IMR-90 (cell line): ENCODE results near the gene AQP12B. TPM values are rescaled to one million over a fixed set of nuclear protein-coding genes. Genes with fewer than 3 reads are reported as not detected.

ENCODE experiments used
- ATAC-seq: fragments of 200-7000 bp; cut with Tn5 transposase; 2 replicates; pipeline ENCODE4 v1.9.1; 2020; ENCODE audit warnings: low read depth, mild to moderate bottlenecking, moderate library complexity
- BruUV-seq: library from RNA; stranded (reverse); fragments of 400-500 nt; replicated peaks from 2 replicates; lab custom pipeline; 2021; lab: Mats Ljungman, UMichigan
- CTCF ChIA-PET: fragments of 300-600 bp; formaldehyde crosslinking; extraction: SDS; loops from one replicate; lab custom pipeline; 2021; ENCODE audit warnings: antibody characterized with exemption; lab: Yijun Ruan, JAX
- POLR2A ChIA-PET: fragments of 300-600 bp; sonication (Branson Sonifier 250); formaldehyde crosslinking; loops from one replicate; lab custom pipeline; 2022; ENCODE audit warnings: antibody characterized with exemption; ENCODE audit not compliant: unreplicated experiment; lab: Charles Lee
- DNase-seq: peaks from one replicate; pipeline ENCODE4 v3.0.0; 2013
- H2AFZ ChIP-seq: replicated peaks from 2 replicates; pipeline ENCODE3; 2013; ENCODE audit warnings: low read length, mild to moderate bottlenecking; ENCODE audit not compliant: poor library complexity
- H2AK5ac ChIP-seq: 2 replicates; pipeline ENCODE4 v1.6.1; 2013; ENCODE audit warnings: low read depth, low read length, inconsistent platforms
- H2AK9ac ChIP-seq: replicated peaks from 2 replicates; pipeline ENCODE3; 2013; ENCODE audit warnings: mild to moderate bottlenecking, low read depth, low read length, moderate library complexity; ENCODE audit not compliant: poor library complexity
- H2BK120ac ChIP-seq: 2 replicates; pipeline ENCODE4 v1.6.1; 2013; ENCODE audit warnings: low read depth, low read length, inconsistent platforms
- H2BK15ac ChIP-seq: 3 replicates; pipeline ENCODE4 v1.6.1; 2013; ENCODE audit warnings: low read depth, low read length, inconsistent platforms
- H2BK20ac ChIP-seq: 2 replicates; pipeline ENCODE4 v1.6.1; 2013; ENCODE audit warnings: low read depth, mild to moderate bottlenecking, inconsistent platforms, low read length, moderate library complexity
- H2BK5ac ChIP-seq: 2 replicates; pipeline ENCODE4 v1.6.1; 2013; ENCODE audit warnings: mild to moderate bottlenecking, low read depth, low read length, inconsistent platforms; ENCODE audit not compliant: poor library complexity, severe bottlenecking
- H3K14ac ChIP-seq: replicated peaks from 2 replicates; pipeline ENCODE4 v1.6.1; 2013; ENCODE audit warnings: low read depth, low read length, inconsistent platforms
- H3K18ac ChIP-seq: 2 replicates; pipeline ENCODE4 v1.6.1; 2013; ENCODE audit warnings: low read depth, low read length, control low read depth
- H3K23ac ChIP-seq: 2 replicates; pipeline ENCODE4 v1.6.1; 2013; ENCODE audit warnings: low read depth, low read length, inconsistent platforms
- H3K27ac ChIP-seq: 2 replicates; pipeline ENCODE4 v1.5.1; 2013; ENCODE audit warnings: mild to moderate bottlenecking, control low read depth, low read length; ENCODE audit not compliant: insufficient read depth
- H3K27me3 ChIP-seq: 2 replicates; pipeline ENCODE4 v1.6.1; 2013; ENCODE audit warnings: low read length; ENCODE audit not compliant: control insufficient read depth, insufficient read depth
- H3K36me3 ChIP-seq: 2 replicates; pipeline ENCODE4 v1.6.1; 2013; ENCODE audit warnings: low read length, mixed read lengths; ENCODE audit not compliant: control insufficient read depth, insufficient read depth
- H3K4ac ChIP-seq: 2 replicates; pipeline ENCODE4 v1.6.1; 2013; ENCODE audit warnings: low read depth, low read length, inconsistent platforms
- H3K4me1 ChIP-seq: 2 replicates; pipeline ENCODE4 v1.6.1; 2013; ENCODE audit warnings: low read length, mixed read lengths; ENCODE audit not compliant: control insufficient read depth, insufficient read depth
- H3K4me2 ChIP-seq: 2 replicates; pipeline ENCODE4 v1.6.1; 2013; ENCODE audit warnings: low read depth, mild to moderate bottlenecking, control low read depth, low read length, moderate library complexity
- H3K4me3 ChIP-seq: 2 replicates; pipeline ENCODE4 v1.5.1; 2013; ENCODE audit warnings: low read depth, mild to moderate bottlenecking, control low read depth, low read length, moderate library complexity; ENCODE audit not compliant: insufficient read depth
- H3K56ac ChIP-seq: 2 replicates; pipeline ENCODE4 v1.6.1; 2013; ENCODE audit warnings: low read length, inconsistent platforms; ENCODE audit not compliant: insufficient read depth; ENCODE audit errors: extremely low read depth
- H3K79me1 ChIP-seq, 2 experiments: 2 replicates each; pipeline ENCODE4 v1.6.1; 2013; ENCODE audit warnings: low read length in 2 of 2, inconsistent platforms in 1 of 2, low read depth in 1 of 2
- H3K9ac ChIP-seq: 2 replicates; pipeline ENCODE4 v1.6.1; 2013; ENCODE audit warnings: low read depth, low read length, control low read depth
- H3K9me1 ChIP-seq: 2 replicates; pipeline ENCODE4 v1.6.1; 2013; ENCODE audit warnings: low read length, inconsistent platforms; ENCODE audit not compliant: insufficient read depth
- H3K9me3 ChIP-seq: 2 replicates; pipeline ENCODE4 v1.6.1; 2013; ENCODE audit warnings: low read length; ENCODE audit not compliant: control insufficient read depth, insufficient read depth
- H4K20me1 ChIP-seq: 2 replicates; pipeline ENCODE4 v1.6.1; 2013; ENCODE audit warnings: low read length, inconsistent platforms; ENCODE audit not compliant: insufficient read depth
- H4K5ac ChIP-seq: 2 replicates; pipeline ENCODE4 v1.6.1; 2013; ENCODE audit warnings: mild to moderate bottlenecking, low read depth, low read length, control low read depth
- H4K8ac ChIP-seq, 2 experiments: 2 replicates each; pipeline ENCODE4 v1.6.1; 2013; ENCODE audit warnings: low read depth in 2 of 2, low read length in 2 of 2, control low read depth in 1 of 2, inconsistent platforms in 1 of 2
- H4K91ac ChIP-seq: 2 replicates; pipeline ENCODE4 v1.6.1; 2013; ENCODE audit warnings: low read depth, low read length, inconsistent platforms; ENCODE audit not compliant: insufficient read depth
- BHLHE40 ChIP-seq: fragments of 150-350 bp; IDR thresholded peaks from 2 replicates; pipeline ENCODE4 v1.6.1; 2016; ENCODE audit warnings: mild to moderate bottlenecking, low read depth, low read length
- CHD1 ChIP-seq: IDR thresholded peaks from 2 replicates; pipeline ENCODE4 v1.6.1; 2012; ENCODE audit warnings: low read depth, low read length, improper control_type of control experiment
- CTCF ChIP-seq: conservative IDR thresholded peaks from 2 replicates; pipeline ENCODE4 v1.5.1; 2012; ENCODE audit warnings: mild to moderate bottlenecking, low read depth, low read length, improper control_type of control experiment
- ELK1 ChIP-seq: fragments of 150-350 bp; IDR thresholded peaks from 2 replicates; pipeline ENCODE4 v1.6.1; 2016; ENCODE audit warnings: low read depth, mild to moderate bottlenecking, low read length, moderate library complexity, borderline replicate concordance
- FOS ChIP-seq: fragments of 150-350 bp; IDR thresholded peaks from 2 replicates; pipeline ENCODE4 v1.6.1; 2016; ENCODE audit warnings: low read depth, low read length
- MAFK ChIP-seq: IDR thresholded peaks from 2 replicates; pipeline ENCODE4 v1.6.1; 2012; ENCODE audit warnings: low read depth, low read length, improper control_type of control experiment
- MAZ ChIP-seq: IDR thresholded peaks from 2 replicates; pipeline ENCODE4 v1.6.1; 2012; ENCODE audit warnings: low read depth, mild to moderate bottlenecking, low read length, improper control_type of control experiment, moderate library complexity, borderline replicate concordance
- MXI1 ChIP-seq: IDR thresholded peaks from 2 replicates; pipeline ENCODE4 v1.6.1; 2012; ENCODE audit warnings: low read depth, mild to moderate bottlenecking, low read length, moderate library complexity, borderline replicate concordance
- NFE2L2 ChIP-seq: fragments of 150-350 bp; IDR thresholded peaks from 2 replicates; pipeline ENCODE4 v1.6.1; 2016; ENCODE audit warnings: low read depth, mild to moderate bottlenecking, low read length
- POLR2A ChIP-seq: IDR thresholded peaks from 2 replicates; pipeline ENCODE4 v1.6.1; 2012; ENCODE audit warnings: mild to moderate bottlenecking, low read depth, low read length
- RAD21 ChIP-seq: IDR thresholded peaks from 2 replicates; pipeline ENCODE4 v1.6.1; 2012; ENCODE audit warnings: low read length, improper control_type of control experiment
- RFX5 ChIP-seq: IDR thresholded peaks from 2 replicates; pipeline ENCODE4 v1.8.0; 2012; ENCODE audit warnings: low read depth, mild to moderate bottlenecking, low read length, moderate library complexity
- SMC3 ChIP-seq: fragments of 150-350 bp; IDR thresholded peaks from 2 replicates; pipeline ENCODE4 v1.6.1; 2016; ENCODE audit warnings: low read depth, mild to moderate bottlenecking, antibody characterized with exemption, low read length, moderate library complexity
- USF2 ChIP-seq: fragments of 150-350 bp; IDR thresholded peaks from 2 replicates; pipeline ENCODE4 v1.6.1; 2017; ENCODE audit warnings: mild to moderate bottlenecking, antibody characterized with exemption, low read length, low read depth
- WGBS, 2 experiments: methylation state at CpG; one replicate each; pipeline versions ENCODE4 v1.1.5 to v1.1.7; 2013; ENCODE audit warnings: missing lambda C conversion rate in 2 of 2; ENCODE audit not compliant: insufficient read length in 1 of 2; ENCODE audit errors: extremely low coverage in 2 of 2; 5-methylcytosine and 5-hydroxymethylcytosine counted together
- dilution Hi-C: fragments of 300-500 bp; cut with HindIII; formaldehyde crosslinking; loops from one replicate; pipeline ENCODE4 v1.14.3; 2018; ENCODE audit warnings: low sequenced_read_pairs; ENCODE audit not compliant: unreplicated experiment
- in situ Hi-C: fragments of 300-500 bp; cut with MboI; formaldehyde crosslinking; loops from 3 replicates; pipeline ENCODE4 v1.14.3; 2019; ENCODE audit warnings: low sequenced_read_pairs, inconsistent platforms, mixed read lengths
- intact Hi-C: fragments of 100-400 bp; cut with micrococcal nuclease; formaldehyde crosslinking; loops from 2 replicates; pipeline ENCODE4 v1.10.0; 2022
- polyA plus RNA-seq, 3 experiments: library from polyadenylated mRNA; depleted of rRNA; stranded (reverse); fragments of >200 nt; gene quantifications; 2 replicates each; pipeline ENCODE4 v1.2.3, GENCODE V29; 2012; ENCODE audit warnings: low replicate concordance in 1 of 3
- total RNA-seq: library from RNA; depleted of rRNA; stranded (reverse); fragments of >200 nt; gene quantifications from 2 replicates; pipeline ENCODE4 v1.2.3, GENCODE V29; 2012

Gene AQP12B
- total and polyA plus RNA-seq, 2 of the 4 experiments (the other 2 are of a cell fraction): not detected

- CTCF ChIA-PET: no interaction called here
- intact Hi-C loops: no loop called here
- ATAC-seq: no peak
Measured at GRCh38 chr2:240711701-240712100, 29.0 kb upstream of the AQP12B start.

More at GRCh38 chr2:240711701-240712100, 29.0 kb upstream of the AQP12B start:
- no peak overlapping the region for H3K18ac ChIP-seq
- no peak overlapping the region for H4K5ac ChIP-seq
- no peak overlapping the region for H3K56ac ChIP-seq
- no peaks in the 10 kb centered on the region for H3K36me3 ChIP-seq
- no peak overlapping the region for H2AFZ ChIP-seq
- no peak overlapping the region for H3K9ac ChIP-seq
- POLR2A ChIA-PET: no interaction called here
- no peaks in the 10 kb centered on the region for H3K4me1 ChIP-seq
- no peak overlapping the region for H3K14ac ChIP-seq
- H3K27ac ChIP-seq: no peak overlapping the region
- in situ Hi-C loops (no loop called here), dilution Hi-C loops (no loop called here)
- H3K79me1 ChIP-seq: no peaks in the 10 kb centered on the region
- H2BK20ac ChIP-seq: no peak overlapping the region
- H4K20me1 ChIP-seq: no peaks in the 10 kb centered on the region
- no TSS peak for BruUV-seq
- H2BK15ac ChIP-seq: no peak overlapping the region
- no peak for TF ChIP-seq USF2
- no peak for TF ChIP-seq BHLHE40
- no peak for TF ChIP-seq CHD1
- no peak for TF ChIP-seq MAFK
- no peak for TF ChIP-seq RFX5
- TF ChIP-seq CTCF: no peak
- no peak for TF ChIP-seq POLR2A
- TF ChIP-seq FOS: no peak
- TF ChIP-seq SMC3: no peak
- TF ChIP-seq ELK1: no peak
- TF ChIP-seq RAD21: no peak
- TF ChIP-seq MAZ: no peak
- TF ChIP-seq MXI1: no peak
- TF ChIP-seq NFE2L2: no peak
- H3K9me3 ChIP-seq: no peaks in the 10 kb centered on the region
- no peak overlapping the region for H2BK5ac ChIP-seq
- peaks cover 51% of the 10 kb centered on the region for H3K27me3 ChIP-seq
- H2BK120ac ChIP-seq: no peak overlapping the region
- no peak overlapping the region for H3K4ac ChIP-seq
- H2AK5ac ChIP-seq: no peak overlapping the region
- 60% methylated on average over 4 of the region's 5 CpGs; no CpG with 5 or more reads in 1 of the 2 experiments for WGBS, 2 experiments
- no peak for DNase-seq
- no peaks in the 10 kb centered on the region for H3K9me1 ChIP-seq
- H4K91ac ChIP-seq: no peak overlapping the region
- H4K8ac ChIP-seq: no peak overlapping the region
- H3K4me3 ChIP-seq: no peak overlapping the region
- no peak overlapping the region for H2AK9ac ChIP-seq
- no peak overlapping the region for H3K23ac ChIP-seq
- no peak overlapping the region for H3K4me2 ChIP-seq
